Endothelial cell of umbilical vein (primary cell): ENCODE results near the gene FGA. TPM values are rescaled to one million over a fixed set of nuclear protein-coding genes. Genes with fewer than 3 reads are reported as not detected.

Experiments used
- BruUV-seq: library from RNA; stranded (reverse); fragments of 400-500 nt; replicated peaks from 2 replicates; lab custom pipeline; 2021; lab: Mats Ljungman, UMichigan
- CTCF ChIA-PET: fragments of 300-600, 350-600 bp; sonication (Branson Sonifier 250); formaldehyde crosslinking; loops from one replicate; lab custom pipeline; 2021; ENCODE audit warnings: antibody characterized with exemption, inconsistent platforms; lab: Charles Lee
- POLR2A ChIA-PET: fragments of 300-600, 350-600 bp; sonication (Branson Sonifier 250); formaldehyde crosslinking; loops from one replicate; lab custom pipeline; 2021; ENCODE audit warnings: antibody characterized with exemption, inconsistent platforms; lab: Charles Lee
- DNase-seq: peaks from one replicate; pipeline ENCODE4 v3.0.0-alpha.2; 2011; ENCODE audit warnings: low read depth, low spot score
- FAIRE-seq: peaks from 2 replicates; lab custom pipeline; 2011; peaks lifted over from hg19 to GRCh38; lab: Jason Lieb, UNC
- H2AFZ ChIP-seq: 2 replicates; pipeline ENCODE4 v1.6.0; 2012; ENCODE audit warnings: low read depth, low read length, control low read depth, inconsistent platforms
- H3K27ac ChIP-seq: 2 replicates; pipeline ENCODE4 v1.5.1; 2011; ENCODE audit warnings: low read depth, mild to moderate bottlenecking, control low read depth, low read length, moderate library complexity; ENCODE audit not compliant: insufficient read depth
- H3K27me3 ChIP-seq, 2 experiments: 2 replicates each; pipeline versions ENCODE4 v1.6.0 to v1.6.1; 2011; ENCODE audit warnings: low read length in 2 of 2, mixed read lengths in 1 of 2; ENCODE audit not compliant: control insufficient read depth in 2 of 2, insufficient read depth in 2 of 2
- H3K36me3 ChIP-seq, 2 experiments: 2 replicates in 1 of 2; 3 replicates in 1 of 2; pipeline ENCODE4 v1.5.1; 2011; ENCODE audit warnings: low read length in 2 of 2, mild to moderate bottlenecking in 1 of 2, moderate library complexity in 1 of 2; ENCODE audit not compliant: control insufficient read depth in 2 of 2, insufficient read depth in 2 of 2; ENCODE audit errors: extremely low read depth in 1 of 2
- H3K4me1 ChIP-seq: 3 replicates; pipeline ENCODE4 v1.5.1; 2011; ENCODE audit warnings: mild to moderate bottlenecking, low read length; ENCODE audit not compliant: control insufficient read depth, insufficient read depth; ENCODE audit errors: extremely low read depth
- H3K4me2 ChIP-seq: 2 replicates; pipeline ENCODE4 v1.6.1; 2011; ENCODE audit warnings: low read length, control low read depth, mixed read lengths; ENCODE audit not compliant: insufficient read depth
- H3K4me3 ChIP-seq, 3 experiments: fragments of 200-600 bp in 1 of 3; sonication (generic), shearing (Covaris generic) in 1 of 3; replicated peaks in 1 of 3; 2 replicates each; pipeline ENCODE4 v1.5.1; 2011 to 2016; ENCODE audit warnings: control low read depth in 3 of 3, low read length in 3 of 3, mild to moderate bottlenecking in 2 of 3, inconsistent platforms in 1 of 3, low read depth in 1 of 3, moderate library complexity in 1 of 3; ENCODE audit not compliant: insufficient read depth in 1 of 3
- H3K79me2 ChIP-seq: 2 replicates; pipeline ENCODE4 v1.6.0; 2012; ENCODE audit warnings: low read length, inconsistent platforms; ENCODE audit not compliant: control insufficient read depth, insufficient read depth
- H3K9ac ChIP-seq: replicated peaks from 2 replicates; pipeline ENCODE3; 2011; ENCODE audit warnings: low read length, control low read depth; ENCODE audit not compliant: insufficient read depth; ENCODE audit errors: extremely low read depth
- H3K9me1 ChIP-seq: replicated peaks from 3 replicates; pipeline ENCODE4 v1.6.0; 2011; ENCODE audit warnings: mild to moderate bottlenecking, low read length; ENCODE audit not compliant: control insufficient read depth, insufficient read depth; ENCODE audit errors: extremely low read depth
- H3K9me3 ChIP-seq: replicated peaks from 2 replicates; pipeline ENCODE4 v1.5.1; 2012; ENCODE audit warnings: low read length, inconsistent platforms; ENCODE audit not compliant: control insufficient read depth, insufficient read depth
- H4K20me1 ChIP-seq: replicated peaks from 2 replicates; pipeline ENCODE3; 2011; ENCODE audit warnings: mild to moderate bottlenecking, low read length; ENCODE audit not compliant: control insufficient read depth, insufficient read depth; ENCODE audit errors: extremely low read depth
- CTCF ChIP-seq, 2 donors: IDR thresholded peaks; 1 replicate in 1 of 2; 2 replicates in 1 of 2; pipeline ENCODE4 v1.5.1; 2011; ENCODE audit warnings: low read length in 2 of 2, mild to moderate bottlenecking in 2 of 2, moderate library complexity in 2 of 2, control low read depth in 1 of 2, inconsistent platforms in 1 of 2, low read depth in 1 of 2; ENCODE audit not compliant: insufficient read depth in 1 of 2; ENCODE audit errors: extremely low read depth in 1 of 2
- EZH2 ChIP-seq: IDR thresholded peaks from 2 replicates; pipeline ENCODE4 v1.6.1; 2012; ENCODE audit warnings: borderline replicate concordance, low read depth, mild to moderate bottlenecking, moderate library complexity, low read length, inconsistent platforms; ENCODE audit not compliant: severe bottlenecking
- FOS ChIP-seq: IDR thresholded peaks from 2 replicates; pipeline ENCODE4 v1.6.1; 2011; ENCODE audit warnings: mild to moderate bottlenecking, low read length, moderate library complexity, borderline replicate concordance; ENCODE audit not compliant: insufficient read depth
- GATA2 ChIP-seq: IDR thresholded peaks from 2 replicates; pipeline ENCODE4 v1.7.0; 2011; ENCODE audit warnings: low read depth, mild to moderate bottlenecking, moderate library complexity, mixed read lengths, low read length; ENCODE audit not compliant: insufficient read length, insufficient read depth
- JUN ChIP-seq: IDR thresholded peaks from 2 replicates; pipeline ENCODE4 v1.6.1; 2011; ENCODE audit warnings: borderline replicate concordance, low read depth; ENCODE audit not compliant: insufficient read length, insufficient read depth
- MAX ChIP-seq: IDR thresholded peaks from 2 replicates; pipeline ENCODE4 v1.6.1; 2011; ENCODE audit not compliant: insufficient read depth, insufficient read length
- MYC ChIP-seq: IDR thresholded peaks from one replicate; pipeline ENCODE4 v1.6.1; 2011; ENCODE audit warnings: mild to moderate bottlenecking, low read depth, low read length
- POLR2A ChIP-seq: IDR thresholded peaks from 2 replicates; pipeline ENCODE4 v1.6.1; 2012; ENCODE audit warnings: low read depth, mild to moderate bottlenecking, control low read depth, low read length
- POLR2AphosphoS5 ChIP-seq: IDR thresholded peaks from 2 replicates; pipeline ENCODE4 v1.6.1; 2012; ENCODE audit warnings: low read depth, mild to moderate bottlenecking, control low read depth, low read length, moderate library complexity; ENCODE audit not compliant: insufficient read depth
- dilution Hi-C: fragments of 300-500 bp; cut with MboI; formaldehyde crosslinking; loops from one replicate; pipeline ENCODE4 v1.15.0; 2019; ENCODE audit warnings: low sequenced_read_pairs; ENCODE audit not compliant: extremely low pct_ligation_motif_present
- intact Hi-C: fragments of 100-400 bp; cut with micrococcal nuclease; formaldehyde crosslinking; loops from one replicate; pipeline ENCODE4 v1.10.0; 2022
- polyA plus RNA-seq, 4 experiments: library from polyadenylated mRNA; depleted of rRNA in 3 of 4; stranded (reverse) in 3 of 4; unstranded in 1 of 4; fragments of >200 nt; gene quantifications; 2 replicates each; pipeline versions ENCODE4 v1.2.1 to v1.2.3, GENCODE V29; 2011 to 2012; ENCODE audit warnings: missing spikeins in 1 of 4
- total RNA-seq: library from RNA; stranded (reverse); gene quantifications from 2 replicates; pipeline ENCODE4 v1.2.3, GENCODE V29; 2021

The FGA gene
- total and polyA plus RNA-seq, 2 donors (not counting 3 experiments of a cell fraction or from before 2014, with no cell fraction given): not detected

- Histone ChIP-seq H3K9ac (no peak overlapping the region), H3K79me2 (no peaks in the 10 kb centered on the region), H3K27me3 (peaks cover 16 to 23% of the 10 kb centered on the region in 2 experiments), H4K20me1 (no peaks in the 10 kb centered on the region), H3K9me3 (no peaks in the 10 kb centered on the region), H3K4me2 (peak overlapping the region; percentile 21), H3K4me1 (no peaks in the 10 kb centered on the region), H3K27ac (no peak overlapping the region), H3K4me3 (no peak overlapping the region), H3K9me1 (no peaks in the 10 kb centered on the region), H3K36me3 (no peaks in the 10 kb centered on the region), H2AFZ (peak overlapping the region; percentile 72)
- FAIRE-seq (no peak), DNase-seq (peak; percentile 46)
- CTCF ChIA-PET: interaction anchor here (1.9 kb wide), 1 partner anchor 9 kb away, joined by 4 read pairs; no protein-coding TSS in a partner anchor
- BruUV-seq: no TSS peak
- POLR2A ChIA-PET: no interaction called here
- intact Hi-C loops (loop anchor here (5.0 kb wide), 1 partner anchor 150 kb away; no protein-coding TSS in a partner anchor), dilution Hi-C loops (no loop called here)
- TF ChIP-seq CTCF (IDR thresholded peaks at IDR 0.05; ENCODE audit: extremely low read depth in 1 of 2, insufficient read depth in 1 of 2, low read depth in 1 of 2, low read length in 2 of 2): peak; percentile 45 to 84
- TF ChIP-seq FOS: no peak
These were observed 36.4 kb upstream of the FGA start for GRCh38 chr4:154626793-154627484.

GRCh38 chr4:154625971-154626370, 35.4 kb upstream of the FGA start:
- H3K79me2 ChIP-seq: no peaks in the 10 kb centered on the region

More at GRCh38 chr4:154625971-154626370, 35.4 kb upstream of the FGA start:
- no peak overlapping the region for H3K4me3 ChIP-seq
- dilution Hi-C loops: no loop called here
- no peaks in the 10 kb centered on the region for H3K36me3 ChIP-seq
- POLR2A ChIA-PET: no interaction called here
- H3K27ac ChIP-seq: no peak overlapping the region
- FAIRE-seq: no peak
- CTCF ChIA-PET: interaction anchor here (0.9 to 4.8 kb wide), 5 partner anchors 9 to 73 kb away, joined by 3 to 46 read pairs (median 4); partner anchors contain the start of gene FGG
- peaks cover 16 to 23% of the 10 kb centered on the region in 2 experiments for H3K27me3 ChIP-seq
- no peaks in the 10 kb centered on the region for H3K4me1 ChIP-seq
- intact Hi-C loops: loop anchor here (5.0 kb wide), 1 partner anchor 151 kb away; no protein-coding TSS in a partner anchor
- no peak for DNase-seq
- no peaks in the 10 kb centered on the region for H4K20me1 ChIP-seq
- TF ChIP-seq POLR2A (no peak), FOS (no peak), GATA2 (no peak), JUN (no peak), MAX (no peak), POLR2AphosphoS5 (no peak), EZH2 (no peak), CTCF (IDR thresholded peaks at IDR 0.05; ENCODE audit: extremely low read depth in 1 of 2, insufficient read depth in 1 of 2, low read depth in 1 of 2, low read length in 2 of 2) (no peak), MYC (no peak)
- no peaks in the 10 kb centered on the region for H3K9me3 ChIP-seq
- no TSS peak for BruUV-seq
- no peaks in the 10 kb centered on the region for H3K9me1 ChIP-seq
- no peak overlapping the region for H3K4me2 ChIP-seq
- H3K9ac ChIP-seq: no peak overlapping the region
- no peak overlapping the region for H2AFZ ChIP-seq
